CD4-positive, alpha-beta T cell treated with Interleukin-1 beta for 1 hour (primary cell): ENCODE measurements around the gene RNF225.
"Not testable (repeated sequence)": the region's sequence is repeated elsewhere in the genome, so short reads cannot be mapped to it uniquely, and the experiment has no call there.

Source experiments
- DNase-seq, 2 donors: peaks; one replicate each; pipeline ENCODE4 v3.0.0-alpha.2; 2020 to 2022

Gene RNF225

DNA sequence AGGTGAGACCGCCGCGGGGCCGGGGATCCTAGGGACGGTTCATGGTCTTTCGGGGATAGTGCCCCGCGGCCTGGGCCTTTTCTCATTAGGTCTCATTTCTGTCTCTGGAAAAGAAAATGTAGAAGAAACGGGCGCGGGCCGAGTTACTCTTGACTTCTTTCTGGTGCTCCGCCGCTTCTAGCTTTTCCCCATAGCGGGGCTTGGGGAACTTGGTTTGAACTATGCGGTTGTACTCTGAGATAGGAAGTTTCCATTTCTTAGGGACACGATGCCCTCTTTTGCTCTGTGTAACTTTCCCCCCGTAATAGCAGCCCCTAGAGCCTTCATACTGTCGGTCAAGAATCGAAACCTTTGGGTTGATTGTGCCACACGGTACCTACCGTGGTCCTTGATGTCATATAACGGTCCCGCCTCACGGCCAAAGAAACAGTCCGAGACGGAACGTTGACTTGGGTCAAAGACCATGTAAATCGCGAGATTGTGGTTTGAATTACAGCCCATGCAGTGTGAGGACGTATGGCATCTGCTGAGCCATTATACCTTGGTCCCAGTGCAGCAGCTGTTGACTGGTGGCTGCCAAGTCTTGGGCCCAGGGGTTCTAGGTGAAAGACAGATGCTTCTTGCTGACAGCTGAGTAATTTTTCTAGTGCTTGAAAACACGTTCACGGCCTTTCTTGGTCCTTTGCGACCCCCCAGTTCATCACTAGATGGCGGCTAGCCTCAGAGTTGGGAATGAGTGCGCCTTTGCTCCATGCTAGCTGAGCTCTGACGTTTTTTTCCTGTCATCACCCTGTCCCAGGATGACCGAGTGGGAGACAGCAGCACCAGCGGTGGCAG is 7.9 kb upstream of the RNF225 start:
- no peak for DNase-seq

DNA sequence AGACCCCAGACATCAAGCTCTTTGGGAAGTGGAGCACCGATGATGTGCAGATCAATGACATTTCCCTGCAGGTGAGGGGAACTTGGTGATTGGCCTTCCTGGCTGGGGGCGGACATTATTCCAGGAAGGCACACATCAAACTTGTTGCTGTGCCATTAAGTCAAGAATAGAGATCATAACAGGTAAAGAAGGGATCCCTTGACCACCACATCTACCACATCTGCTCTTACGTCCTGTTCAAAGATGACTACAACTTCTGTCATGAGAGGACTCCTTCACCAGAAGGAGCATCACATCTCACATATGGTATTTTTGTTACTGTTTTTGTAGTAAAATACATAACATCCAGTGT is 7.3 kb upstream of the RNF225 start:
- DNase-seq, result no peak

DNA sequence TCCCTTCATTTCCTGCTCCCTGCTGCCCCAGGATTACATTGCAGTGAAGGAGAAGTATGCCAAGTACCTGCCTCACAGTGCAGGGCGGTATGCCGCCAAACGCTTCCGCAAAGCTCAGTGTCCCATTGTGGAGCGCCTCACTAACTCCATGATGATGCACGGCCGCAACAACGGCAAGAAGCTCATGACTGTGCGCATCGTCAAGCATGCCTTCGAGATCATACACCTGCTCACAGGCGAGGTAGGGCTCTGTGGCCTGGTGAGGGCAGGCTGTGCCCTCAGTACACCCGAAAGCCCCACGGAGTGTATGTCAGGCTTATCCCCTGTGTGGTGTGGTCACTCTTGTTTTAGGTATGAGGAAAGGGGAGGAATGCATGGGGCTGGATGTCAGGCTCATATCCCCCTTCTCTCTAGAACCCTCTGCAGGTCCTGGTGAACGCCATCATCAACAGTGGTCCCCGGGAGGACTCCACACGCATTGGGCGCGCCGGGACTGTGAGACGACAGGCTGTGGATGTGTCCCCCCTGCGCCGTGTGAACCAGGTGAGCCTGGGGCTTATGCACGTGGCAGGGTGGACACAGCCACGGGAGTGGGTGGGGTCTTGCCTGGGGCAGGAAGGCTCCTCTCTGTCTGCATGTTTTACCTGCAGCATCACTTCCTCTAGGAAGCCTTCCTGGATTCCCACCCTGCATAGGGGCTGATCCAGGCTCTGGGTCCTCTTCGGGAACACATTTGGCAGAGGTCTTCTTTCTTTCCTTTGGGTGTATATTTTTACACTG is 2.3 kb upstream of the RNF225 start:
- no peak for DNase-seq

DNA sequence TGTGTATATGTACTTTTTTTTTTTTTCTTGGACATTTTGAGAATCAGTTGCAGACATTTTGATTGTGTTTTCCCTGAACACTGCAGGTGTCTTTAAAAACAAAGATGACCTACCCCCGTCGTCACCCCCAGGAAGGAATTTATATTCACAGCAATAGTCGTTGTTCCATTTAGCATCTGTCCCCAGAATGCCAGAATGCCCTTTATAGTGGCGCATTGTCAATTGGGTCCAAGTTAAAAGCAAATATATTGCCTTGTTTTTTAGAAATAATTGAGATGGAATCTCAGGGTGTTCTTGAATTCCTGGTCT is 1.8 kb upstream of the RNF225 start:
- no peak for DNase-seq

DNA sequence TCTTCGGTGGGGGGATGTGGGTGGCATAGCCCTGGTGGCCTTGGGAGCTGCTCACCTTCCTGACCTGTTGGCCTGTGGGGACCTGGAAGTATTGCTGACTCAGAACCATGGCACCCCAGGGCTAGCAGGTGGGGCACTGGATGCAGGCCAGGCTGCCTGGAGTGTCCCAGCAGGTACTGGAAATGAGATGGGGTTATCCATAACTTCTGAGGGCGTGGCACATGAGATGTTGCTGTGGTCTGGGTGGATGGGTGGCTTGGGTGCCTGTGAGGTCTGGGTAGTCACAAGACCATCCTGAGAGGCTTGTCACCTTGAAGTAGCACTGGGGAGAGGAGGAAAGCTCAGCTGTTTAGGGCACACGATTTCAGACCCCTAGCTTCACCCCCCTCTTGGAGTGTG is 636 bp upstream of the RNF225 start:
- no peak for DNase-seq

DNA sequence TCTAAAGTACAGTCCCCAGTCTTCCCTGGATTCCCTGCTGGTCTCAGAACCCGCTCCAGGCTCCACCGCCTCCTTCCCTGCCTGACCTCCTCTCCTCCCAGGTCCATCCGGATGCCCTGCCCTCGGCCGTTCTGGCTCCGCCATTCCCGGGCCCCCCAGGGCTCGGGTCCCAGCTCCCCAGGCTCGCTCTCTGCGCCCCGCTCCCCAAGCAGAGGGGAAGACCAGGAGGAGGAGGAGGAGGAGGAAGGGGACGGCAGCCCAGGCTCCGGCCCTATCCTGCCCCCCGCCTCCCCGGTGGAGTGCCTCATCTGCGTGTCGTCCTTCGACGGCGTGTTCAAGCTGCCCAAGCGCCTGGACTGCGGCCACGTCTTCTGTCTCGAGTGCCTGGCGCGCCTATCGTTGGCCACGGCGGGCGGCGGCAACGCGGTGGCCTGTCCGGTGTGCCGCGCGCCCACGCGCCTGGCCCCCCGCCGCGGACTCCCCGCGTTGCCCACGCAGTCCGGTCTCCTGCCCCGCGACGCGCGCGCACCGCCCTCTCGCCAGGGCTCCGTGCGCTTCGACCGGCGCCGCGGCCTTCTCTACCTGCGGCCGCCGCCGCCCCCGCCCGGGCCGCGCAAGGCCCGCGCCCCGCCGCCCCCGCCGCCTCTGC is 647 bp downstream of the RNF225 start:
- no peak for DNase-seq

DNA sequence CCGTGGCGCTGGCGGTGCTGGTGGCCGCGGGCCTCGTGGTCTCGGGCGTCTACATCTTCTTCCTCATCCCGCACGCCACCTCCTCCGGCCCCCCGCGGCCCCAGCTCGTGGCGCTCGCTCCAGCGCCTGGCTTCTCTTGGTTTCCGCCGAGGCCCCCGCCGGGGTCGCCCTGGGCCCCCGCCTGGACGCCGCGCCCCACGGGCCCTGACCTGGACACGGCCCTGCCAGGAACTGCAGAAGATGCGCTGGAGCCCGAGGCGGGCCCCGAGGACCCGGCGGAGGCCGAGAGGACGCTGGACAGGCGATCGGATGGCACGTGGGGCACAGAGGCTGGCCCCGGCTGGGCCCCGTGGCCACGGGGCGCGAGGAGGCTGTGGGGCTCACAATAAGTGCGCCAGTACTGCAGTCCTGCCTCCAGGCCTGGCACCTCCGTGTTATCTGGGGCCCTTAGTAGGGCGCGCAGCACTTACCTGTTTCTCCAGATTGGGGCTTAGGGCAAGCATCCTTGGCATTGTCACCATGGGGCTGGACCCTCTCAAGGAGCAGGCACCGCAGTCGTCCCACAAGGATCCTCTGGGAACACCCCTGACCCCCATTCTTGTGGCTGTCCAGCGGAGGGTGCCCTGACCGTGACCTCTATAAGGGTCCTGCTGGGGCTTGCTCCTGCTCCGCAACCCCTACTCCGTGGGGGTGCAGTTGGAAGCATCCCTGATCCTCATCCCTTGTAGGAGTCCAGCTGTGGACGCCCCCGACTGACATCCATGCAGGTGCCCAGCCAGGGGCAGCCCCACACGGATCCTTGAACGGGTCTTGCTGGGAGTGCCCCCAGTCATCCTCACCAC is 1.5 kb downstream of the RNF225 start:
- no peak for DNase-seq

DNA sequence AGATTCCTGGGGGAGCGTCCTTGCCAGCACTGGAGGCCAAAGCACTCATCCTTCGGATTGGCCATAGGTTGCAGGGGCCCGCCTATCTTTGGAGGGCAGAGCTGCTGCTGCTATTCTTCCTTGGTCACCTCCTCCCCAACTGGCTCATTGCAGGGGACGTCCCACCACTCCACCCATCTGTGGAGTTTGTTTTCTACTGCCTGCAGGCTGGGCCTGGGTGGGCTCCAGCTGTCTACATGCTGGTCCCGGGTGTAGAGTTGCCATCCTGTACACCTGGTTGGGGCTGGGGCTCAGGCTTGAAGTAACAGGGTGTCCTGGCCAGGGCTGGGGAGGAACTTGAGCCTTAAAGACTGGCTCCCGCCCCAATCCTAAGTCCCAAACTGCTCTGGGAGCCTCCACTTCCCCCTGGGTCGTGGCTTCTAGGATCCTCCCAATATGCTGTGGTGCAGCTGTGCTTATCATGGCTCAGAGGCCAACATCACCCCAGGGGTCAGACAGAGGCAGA is 2.1 kb downstream of the RNF225 start:
- DNase-seq, result no peak

DNA sequence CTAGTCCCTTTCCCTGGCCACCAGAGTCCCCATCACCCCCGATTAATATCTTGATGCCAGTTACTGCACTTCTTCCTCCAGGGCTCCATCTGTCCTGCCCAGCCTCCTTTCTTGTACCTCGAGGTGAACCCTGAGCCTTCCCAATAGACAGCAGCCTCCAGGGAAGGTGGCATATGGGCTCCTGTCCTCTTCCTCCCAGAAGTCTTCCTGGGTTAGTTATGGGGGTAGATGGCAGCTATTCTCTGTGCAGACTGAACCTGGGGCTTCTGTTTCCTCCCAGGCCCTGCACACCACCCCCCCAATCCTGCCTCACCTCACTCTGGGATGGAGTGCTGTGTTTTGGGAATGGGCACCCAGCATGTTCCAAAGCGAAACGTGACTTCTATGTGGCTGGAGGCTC is 2.6 kb downstream of the RNF225 start:
- no peak for DNase-seq

DNA sequence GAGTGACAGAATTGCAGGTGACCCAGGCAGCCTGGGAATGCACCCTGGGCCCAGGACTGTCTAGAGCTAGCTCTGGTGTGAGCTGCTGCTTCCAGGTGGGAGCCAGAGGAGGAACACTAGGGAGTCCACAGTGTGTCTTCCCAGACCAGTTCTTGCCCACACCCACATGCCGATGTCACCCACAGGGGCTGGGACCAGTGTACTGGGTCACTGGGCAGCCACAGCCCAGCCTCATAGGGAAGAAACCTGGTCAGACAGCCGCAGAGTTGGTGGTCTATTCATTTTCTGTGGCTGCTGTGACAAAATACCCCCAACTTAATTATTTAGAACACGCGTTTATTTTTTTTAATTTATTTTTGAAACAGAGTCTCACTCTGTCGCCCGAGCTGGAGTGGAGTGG is 3.1 kb downstream of the RNF225 start:
- DNase-seq, result no peak

DNA sequence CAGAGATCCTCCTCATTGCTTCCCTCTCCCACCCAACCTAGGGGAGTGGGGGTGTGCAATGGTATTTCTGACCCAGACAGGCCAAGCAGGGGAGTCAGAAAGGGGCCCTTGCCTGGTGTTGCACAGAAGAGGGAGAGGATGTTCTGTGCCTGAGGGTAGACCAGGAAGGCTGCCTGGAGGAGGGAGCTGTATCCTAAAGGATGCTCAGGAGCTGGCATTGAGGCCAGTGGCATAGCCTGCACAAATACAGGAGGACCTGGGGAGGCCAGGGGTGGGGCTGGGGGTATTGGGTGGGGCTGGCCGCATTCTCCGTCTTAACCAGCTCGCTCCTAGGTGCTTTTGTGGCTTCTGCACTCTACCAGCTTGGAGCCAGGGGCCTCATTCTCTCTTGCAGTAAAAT is 4.4 kb downstream of the RNF225 start:
- DNase-seq, result no peak

DNA sequence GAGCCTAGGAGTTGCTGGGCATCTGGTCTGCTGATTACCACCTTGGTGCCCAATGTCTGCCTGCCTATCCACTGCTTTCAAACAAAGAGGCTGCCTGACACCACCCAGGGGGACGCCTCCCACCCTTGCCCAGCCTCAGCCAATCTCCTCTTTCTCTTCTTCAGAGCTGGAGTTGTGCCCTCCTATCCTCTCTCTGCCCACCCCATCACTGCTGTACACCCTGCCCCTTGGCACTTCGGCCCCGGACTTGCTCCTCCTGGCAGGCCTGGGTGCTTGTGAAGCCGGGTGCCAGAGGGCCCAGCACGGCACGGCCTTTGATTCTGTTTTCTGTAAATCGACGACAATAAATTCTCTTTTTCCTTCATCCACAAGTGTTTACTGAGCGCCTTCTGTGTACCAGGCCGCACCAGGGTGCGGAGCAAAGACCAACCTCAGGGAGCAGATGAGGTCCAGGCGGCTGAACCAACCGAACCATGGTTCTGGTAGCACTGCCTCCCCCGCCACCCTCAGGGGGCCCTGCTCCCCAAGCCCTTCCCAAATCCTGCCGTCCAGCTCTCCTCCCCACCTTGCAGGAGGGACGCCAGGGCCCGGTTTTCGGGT is 5.0 kb downstream of the RNF225 start:
- DNase-seq, result no peak

DNA sequence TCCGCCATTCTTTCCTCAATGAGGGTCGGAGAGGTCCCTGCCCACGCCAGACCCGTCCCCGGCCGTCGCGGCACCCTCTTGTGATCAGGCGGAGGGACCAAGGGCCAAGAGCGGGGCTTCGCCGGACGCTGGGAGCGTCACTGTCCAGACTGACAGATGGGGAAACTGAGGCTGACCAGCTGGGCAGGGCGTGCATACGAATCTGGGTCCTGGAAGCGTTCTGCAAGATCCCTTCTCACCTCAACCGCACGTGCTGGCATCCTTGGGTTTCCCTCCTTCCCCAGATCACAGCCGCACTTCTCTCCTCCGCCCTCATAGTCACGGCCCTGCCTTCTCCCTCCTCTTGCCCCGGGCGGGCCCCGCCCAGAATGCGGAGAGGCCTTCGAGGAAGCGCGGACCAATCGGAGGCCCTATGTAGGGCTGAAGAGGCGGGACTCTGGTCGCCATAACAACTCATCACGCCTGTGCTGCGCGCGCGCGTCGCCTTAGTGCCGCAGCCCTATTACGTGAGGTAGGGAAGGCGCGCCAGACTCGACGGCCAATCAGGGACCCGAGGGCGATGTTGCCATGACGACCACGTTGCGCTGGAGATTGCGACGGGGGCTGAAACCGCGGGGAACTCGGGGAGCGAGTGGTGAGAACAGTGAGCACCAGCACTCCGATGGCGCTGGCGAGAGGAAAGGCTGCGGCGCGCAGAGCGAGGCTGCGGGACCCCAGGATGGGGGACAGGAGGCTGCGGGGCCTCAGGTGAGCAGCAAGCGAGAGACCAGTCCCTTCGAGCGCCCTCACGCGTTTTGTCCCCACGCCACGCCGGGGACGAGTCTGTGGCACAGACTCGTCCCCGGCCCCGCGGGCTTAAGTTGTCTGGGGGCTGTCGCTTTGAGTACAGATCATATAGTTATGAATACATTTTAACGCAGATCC is 5.7 kb downstream of the RNF225 start:
- peak; percentile 98 to 100 for DNase-seq

DNA sequence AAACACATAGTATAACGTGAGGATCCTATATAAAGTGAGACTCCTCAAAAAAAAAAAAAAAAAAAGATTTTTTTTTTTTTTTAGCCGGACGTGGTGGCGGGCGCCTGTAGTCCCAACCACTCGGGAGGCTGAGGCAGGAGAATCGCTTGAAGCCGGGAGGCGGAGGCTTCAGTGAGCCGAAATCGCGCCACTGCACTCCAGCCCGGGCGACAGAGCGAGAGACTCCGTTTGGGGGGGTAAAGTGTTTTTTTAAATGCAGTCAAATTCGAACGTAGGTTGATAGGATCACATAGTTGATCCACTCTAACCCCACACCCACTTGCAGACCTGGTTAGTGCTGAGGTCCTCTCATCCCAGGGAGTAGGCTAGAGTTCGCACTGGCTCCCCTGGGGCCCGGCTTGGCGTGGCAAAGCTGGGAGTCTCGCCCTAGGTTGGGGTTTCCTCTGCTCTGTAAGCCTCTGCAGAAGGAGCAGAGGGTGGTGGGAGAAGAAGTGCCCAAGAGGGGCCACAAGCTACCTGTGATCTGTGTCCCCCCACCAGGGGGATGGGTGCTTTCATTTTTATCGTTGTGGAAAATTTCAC is 6.5 kb downstream of the RNF225 start:
- DNase-seq, result no peak

DNA sequence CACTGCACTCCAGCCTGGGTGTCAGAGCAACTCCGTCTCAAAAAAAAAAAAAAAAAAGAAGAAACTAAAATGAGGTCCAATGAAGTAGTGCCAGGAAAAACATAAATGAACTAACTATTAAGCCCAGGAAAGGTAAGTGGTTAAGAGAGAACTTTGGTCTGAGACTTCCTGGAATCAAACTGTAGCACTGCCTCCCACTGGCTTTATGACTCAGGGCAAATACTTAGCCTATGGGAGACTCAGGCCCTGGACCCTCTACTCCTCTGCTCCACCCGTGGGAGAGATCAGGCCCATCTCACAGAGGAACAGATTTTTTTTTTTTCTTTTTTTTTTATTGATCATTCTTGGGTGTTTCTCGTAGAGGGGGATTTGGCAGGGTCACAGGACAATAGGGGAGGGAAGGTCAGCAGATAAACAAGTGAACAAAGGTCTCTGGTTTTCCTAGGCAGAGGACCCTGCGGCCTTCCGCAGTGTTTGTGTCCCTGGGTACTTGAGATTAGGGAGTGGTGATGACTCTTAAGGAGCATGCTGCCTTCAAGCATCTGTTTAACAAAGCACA is 8.5 kb downstream of the RNF225 start:
- DNase-seq, result not testable (repeated sequence)

DNA sequence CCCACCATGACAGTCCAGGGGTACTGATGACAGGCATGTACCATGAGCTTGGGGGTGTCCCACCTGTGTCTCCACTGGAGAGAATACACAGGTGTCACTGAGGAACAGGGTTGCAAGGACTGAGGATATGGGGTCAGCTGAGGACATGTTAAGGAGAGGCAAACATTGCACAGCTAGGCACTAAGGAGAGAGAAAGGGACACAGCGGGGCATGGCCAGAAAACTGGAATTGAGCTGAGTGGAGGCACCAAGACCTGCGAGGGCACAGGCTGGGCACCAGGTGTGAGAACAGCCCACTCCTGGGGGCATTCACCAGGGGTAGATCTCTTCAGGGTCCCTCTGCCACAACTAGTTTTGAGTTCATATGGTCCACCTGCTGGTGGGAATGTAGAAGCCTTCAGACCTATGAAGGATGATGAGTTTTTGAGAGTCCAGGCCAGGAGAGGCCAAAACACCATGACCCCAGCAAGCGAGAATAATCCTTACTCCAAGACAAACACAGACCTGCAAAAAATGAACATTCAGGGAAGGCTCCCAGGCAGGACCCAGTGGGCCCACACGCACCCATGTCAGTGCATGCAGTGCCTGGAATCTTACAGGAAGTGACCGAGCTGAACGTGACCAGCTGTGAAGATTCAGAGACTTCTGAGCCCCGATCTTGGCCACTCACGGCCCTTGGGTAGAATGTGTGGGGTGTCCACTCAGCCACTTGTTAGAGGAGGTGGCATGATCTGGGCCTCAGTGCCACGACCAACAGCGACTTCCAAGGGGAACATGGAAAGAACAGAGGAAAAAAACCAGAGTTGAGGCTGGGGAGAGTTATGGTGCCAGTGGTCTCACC is 11.6 kb downstream of the RNF225 start:
- no peak for DNase-seq

DNA sequence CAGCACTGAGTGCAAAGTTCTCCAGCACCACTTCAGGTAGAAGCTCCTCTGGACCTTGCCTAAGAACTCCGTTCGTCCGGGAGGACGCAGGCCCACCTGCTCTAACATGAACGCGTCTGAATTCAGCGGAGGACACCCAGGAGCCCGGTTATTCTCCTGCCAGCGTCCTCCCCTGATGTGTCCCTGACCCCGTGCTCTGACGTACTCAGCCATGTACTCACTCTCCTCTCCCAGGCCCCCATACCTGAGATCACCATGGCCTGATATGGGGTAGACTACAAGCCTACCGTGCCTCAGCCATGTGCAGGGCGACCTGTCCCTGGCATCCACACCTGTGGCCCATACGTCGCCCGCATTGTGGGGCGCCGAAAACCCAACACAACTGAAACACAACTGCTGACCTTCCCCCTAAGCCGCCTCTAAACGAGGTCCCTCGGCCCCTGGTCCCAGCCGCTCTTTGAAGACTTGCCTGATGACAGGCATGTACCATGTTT is 12.2 kb downstream of the RNF225 start:
- no peak for DNase-seq

DNA sequence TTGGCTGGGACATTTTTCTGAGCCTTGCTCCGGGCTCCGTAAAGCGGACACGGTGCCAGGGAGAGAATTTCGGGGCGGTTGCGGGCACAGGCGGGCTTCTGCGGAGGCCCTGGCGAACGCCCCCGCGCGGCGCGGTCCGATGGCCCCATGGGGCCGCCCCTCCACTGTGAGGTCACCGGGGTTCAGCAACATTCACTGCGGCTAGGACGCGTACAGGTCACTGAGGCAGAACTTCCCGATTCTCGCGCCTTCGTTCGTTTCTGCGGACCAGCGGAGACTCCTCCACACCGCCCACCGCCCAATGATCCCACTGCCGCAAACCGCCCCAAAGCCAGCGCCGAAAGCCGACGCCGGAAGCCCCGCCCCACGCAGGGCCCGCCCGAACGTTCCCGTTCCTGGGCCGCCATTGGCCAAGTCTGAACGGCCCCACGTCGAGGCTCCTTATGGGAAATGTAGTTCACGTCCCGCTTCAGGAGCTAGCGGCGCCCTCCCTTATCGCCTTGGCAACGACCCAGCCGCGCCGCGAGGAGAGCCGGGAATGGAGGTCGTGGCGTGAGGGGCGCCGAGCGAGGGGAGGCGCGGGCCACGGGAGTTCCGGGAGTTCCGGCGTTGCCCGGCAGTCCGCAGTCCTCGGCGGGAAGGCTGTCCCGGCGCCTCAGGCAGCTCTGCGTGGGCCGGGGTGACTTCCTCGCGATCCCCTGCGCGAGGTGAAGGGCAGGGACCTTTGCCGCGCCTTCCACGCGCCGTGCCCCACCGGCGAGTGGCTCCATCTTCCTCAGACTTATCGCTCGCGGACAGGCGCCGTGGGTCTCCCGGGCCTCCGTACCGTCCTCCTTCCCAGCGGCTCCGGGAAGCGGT is 12.9 kb downstream of the RNF225 start, which contains the start of gene ZNF584:
ZNF584 (plus strand) TSS at position 498 of the 858 bp plus-strand sequence. CDS start 499 bp downstream, outside the sequence.
- DNase-seq, result peak; percentile 93 to 95
